Forelimb muscle (tissue), 1 donor: ENCODE data around the gene DPH2. TPM values are rescaled to one million over a fixed set of nuclear protein-coding genes. Genes with fewer than 3 reads are reported as not detected.

ENCODE experiments used
- DNase-seq: peaks from one replicate; pipeline ENCODE4 v3.0.0-alpha.2; 2013; ENCODE audit warnings: low read depth
- polyA plus RNA-seq: library from polyadenylated mRNA; unstranded; fragments of 120-200 nt; gene quantifications from one replicate; pipeline ENCODE4 v1.2.1, GENCODE V29; 2013; ENCODE audit not compliant: insufficient read length

DPH2 gene
- polyA plus RNA-seq, 1 donor, result 18.6 TPM

DNA sequence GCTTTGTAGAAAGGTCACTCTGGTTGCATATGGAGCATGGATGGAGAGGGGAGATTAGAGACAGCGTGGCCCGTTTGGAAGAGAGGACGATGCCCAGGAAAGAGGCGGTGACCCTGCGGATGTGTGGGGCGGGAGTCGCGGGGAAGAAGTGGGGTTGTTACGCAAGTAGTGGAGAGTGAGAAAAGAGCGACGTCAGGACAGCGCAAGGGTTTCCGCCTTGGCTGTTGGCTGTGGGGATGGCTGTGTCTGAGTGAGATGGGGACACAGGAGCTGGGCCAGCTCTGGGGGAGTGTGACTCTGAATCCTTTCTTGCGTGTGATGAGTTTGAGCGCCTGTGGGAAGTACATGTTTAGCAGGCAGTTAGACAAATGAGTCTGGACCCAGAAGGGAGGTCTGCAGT lies 13.0 kb downstream of the DPH2 start:
- DNase-seq, result no peak

DNA sequence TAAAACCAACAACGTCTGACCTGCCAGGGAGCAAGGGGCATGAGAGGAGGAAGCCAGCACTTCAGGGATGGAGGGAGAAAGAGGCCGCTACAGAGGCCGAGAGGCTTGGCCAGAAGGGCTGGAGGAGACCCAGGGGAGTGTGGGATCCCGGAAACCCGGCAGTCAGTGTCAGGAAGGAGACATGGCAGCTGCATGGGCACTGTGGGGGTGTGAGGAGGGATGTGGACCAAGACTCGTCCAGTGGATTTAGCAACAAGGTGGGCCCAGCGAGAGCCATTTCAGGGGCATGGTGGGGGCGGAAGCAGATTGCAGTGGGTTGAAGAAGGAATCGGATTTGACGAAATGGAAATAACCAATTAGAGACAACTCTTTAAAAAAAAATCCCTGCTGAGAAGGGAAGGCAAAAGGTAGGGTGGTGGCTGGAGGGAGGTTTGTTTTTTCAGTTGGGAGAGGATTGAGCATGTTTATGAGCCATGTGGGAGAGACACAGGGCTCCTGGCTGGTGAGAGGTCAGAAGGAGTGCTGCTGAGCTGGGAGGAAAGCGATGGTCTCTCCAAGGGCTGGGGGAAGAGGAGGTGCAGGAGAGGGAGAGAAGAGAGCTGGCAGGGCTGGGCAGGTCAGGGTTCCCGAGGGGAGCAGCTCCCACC lies 13.6 kb downstream of the DPH2 start:
- no peak for DNase-seq

DNA sequence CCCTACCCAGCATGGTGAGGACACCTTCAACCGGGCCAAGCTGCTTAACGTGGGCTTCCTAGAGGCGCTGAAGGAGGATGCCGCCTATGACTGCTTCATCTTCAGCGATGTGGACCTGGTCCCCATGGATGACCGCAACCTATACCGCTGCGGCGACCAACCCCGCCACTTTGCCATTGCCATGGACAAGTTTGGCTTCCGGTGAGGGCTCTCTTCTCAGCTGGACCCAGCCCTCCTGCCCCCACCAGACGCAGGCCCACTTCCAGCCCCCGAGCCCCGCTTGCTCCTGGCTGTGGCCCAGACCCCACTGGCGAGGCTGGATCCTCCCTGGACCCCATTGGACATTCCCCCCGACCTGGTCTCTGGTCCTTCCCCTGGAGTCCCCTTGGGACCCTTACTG lies 15.0 kb downstream of the DPH2 start:
- no peak for DNase-seq

DNA sequence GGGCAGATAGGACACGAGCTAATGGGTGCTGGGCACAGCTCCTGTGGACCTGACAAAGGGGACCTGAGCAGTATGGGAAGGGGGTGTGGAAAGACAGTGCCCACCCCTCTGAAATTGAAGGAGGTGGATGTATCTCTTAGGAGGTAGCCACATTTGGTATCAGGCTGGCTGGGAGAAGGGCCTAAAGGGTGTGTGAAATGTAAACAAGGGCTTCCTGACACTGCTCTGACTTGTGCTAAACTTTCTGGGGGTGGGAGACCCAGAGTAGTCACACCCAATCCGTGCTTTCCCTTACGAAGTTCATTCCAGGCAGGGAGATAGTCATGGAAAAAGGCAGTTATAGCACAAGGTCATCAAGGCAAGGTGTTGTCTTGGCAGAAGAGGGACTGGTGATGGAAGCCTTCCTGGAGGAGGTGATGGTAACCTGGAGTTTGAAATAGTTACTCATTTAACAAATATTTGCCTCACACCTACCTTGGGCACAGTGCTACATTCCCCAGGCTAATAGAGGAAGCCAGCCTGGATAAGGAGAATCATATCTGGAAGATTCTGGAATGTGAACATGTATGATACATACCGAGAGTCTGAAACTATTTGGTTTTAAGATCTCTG lies 16.3 kb downstream of the DPH2 start:
- DNase-seq, result no peak

DNA sequence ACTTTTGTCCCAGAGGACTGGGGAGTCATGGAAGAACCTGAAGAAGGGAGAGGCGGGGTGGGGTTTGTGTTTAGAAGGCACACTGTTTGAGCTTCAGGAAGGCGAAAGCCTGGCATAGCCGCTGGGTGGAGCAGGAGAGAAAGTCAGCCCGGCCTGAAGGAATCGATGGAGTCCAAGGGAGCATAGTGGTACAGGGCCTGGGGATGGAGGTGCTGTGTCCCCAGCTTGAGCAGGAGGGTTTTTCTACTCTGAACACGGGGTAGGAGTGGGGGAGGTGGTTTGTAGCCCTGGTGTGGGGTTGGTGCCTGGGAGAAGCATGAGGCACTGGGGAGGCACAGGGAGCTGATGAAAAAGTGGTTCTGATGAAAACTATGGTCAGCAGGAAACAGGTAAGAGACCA lies 16.9 kb downstream of the DPH2 start:
- DNase-seq, result no peak

DNA sequence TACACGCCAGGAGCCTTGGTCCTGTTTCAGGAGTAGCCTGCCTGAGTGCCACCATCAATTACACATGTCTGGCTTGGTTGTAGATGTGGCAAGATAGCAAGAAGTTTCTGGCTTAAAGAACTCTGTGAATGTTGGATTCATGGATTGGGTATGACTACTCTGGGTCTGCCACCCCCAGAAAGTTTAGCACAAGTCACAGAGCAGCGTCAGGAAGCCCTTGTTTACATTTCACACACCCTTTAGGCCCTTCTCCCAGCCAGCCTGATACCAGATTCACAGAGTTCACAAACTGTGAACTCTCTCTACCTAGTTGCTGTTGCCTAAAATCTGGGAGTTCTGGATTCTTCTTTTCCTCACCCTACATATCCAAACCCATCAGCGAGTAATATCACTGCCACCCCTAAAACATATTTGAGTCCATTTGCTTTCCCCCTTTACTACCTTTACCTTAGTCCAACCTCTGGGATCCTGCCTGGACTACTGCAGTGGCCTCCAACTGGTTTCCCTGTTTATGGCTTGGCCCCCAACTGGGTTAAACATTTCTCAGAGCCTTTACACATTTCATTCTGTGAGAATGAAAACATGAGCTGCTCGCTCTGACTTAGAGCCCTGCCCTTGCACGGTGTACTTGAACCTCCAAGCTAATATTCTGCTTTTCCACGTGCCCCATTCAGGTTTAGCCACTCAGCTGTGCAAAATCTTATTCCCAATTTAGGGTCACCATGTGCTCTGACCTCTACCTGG lies 17.5 kb downstream of the DPH2 start:
- no peak for DNase-seq

DNA sequence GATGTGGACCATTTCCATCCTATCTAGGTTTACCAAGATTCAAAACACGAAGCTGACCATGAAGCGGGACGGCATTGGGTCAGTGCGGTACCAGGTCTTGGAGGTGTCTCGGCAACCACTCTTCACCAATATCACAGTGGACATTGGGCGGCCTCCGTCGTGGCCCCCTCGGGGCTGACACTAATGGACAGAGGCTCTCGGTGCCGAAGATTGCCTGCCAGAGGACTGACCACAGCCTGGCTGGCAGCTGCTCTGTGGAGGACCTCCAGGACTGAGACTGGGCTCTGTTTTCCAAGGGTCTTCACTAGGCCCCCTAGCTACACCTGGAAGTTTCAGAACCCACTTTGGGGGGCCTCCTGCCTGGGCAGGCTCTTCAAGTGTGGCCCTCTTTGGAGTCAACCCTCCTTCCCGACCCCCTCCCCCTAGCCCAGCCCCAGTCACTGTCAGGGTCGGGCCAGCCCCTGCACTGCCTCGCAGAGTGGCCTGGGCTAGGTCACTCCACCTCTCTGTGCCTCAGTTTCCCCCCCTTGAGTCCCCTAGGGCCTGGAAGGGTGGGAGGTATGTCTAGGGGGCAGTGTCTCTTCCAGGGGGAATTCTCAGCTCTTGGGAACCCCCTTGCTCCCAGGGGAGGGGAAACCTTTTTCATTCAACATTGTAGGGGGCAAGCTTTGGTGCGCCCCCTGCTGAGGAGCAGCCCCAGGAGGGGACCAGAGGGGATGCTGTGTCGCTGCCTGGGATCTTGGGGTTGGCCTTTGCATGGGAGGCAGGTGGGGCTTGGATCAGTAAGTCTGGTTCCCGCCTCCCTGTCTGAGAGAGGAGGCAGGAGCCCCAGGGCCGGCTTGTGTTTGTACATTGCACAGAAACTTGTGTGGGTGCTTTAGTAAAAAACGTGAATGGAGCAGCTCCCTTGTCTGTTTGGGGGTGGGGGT lies 20.7 kb downstream of the DPH2 start:
- no peak for DNase-seq

DNA sequence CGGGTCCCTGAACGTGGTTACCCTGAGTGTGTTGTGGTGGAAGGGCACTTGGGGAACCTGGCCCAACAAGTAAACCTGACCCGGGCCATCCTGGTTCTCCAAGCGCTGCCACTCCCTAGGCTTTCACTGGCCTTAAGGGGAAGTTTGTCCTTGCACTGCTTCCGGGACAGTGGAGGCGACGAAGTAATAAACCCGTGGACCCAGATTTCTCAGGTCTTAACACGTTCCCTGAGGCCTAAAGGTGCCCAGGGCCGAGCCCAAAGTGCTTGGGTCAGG lies 21.3 kb downstream of the DPH2 start:
- no peak for DNase-seq

DNA sequence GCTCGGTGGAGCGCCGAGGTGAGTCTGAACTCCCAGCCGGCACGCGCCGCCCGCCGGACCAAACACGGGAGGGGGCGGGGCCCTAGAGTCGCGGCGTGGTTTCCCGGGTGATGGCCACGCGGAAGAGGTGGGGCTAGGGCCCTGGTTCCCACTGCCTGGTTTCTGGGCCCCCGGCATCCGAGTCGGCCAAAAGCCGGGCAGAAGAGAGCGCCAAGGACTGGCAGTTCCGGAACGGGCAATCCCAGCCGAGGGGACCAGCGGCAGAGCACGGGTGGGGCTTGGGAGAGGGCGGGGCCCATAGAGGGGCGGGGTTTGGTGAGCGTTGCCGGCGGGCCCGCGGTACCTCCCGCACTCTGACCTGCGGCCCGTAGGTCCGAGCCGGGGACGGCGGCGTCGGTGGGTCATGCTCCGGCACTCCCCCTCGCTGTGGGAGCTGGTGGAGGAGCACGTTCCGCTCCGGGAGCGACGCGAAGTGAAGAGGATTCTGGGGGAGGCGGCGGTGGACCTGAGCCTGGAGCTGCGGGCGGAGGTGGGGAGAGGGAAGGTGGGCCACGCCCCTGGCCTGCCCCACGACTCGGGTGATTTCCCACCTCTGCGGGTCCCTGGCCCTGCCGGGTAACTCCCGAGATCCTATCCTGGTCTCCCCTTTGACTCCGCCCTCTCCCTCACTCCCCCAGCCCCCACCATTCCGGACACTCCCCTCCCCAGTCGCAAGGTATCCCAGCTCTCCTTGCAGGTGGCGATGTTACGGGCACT lies 21.8 kb downstream of the DPH2 start, which contains the start of gene CCDC24:
Gene CCDC24, plus strand, starts transcription at position 124 of the 756 bp plus-strand sequence. Its CDS starts 280 bp downstream, at position 404.
- DNase-seq, result no peak

DNA sequence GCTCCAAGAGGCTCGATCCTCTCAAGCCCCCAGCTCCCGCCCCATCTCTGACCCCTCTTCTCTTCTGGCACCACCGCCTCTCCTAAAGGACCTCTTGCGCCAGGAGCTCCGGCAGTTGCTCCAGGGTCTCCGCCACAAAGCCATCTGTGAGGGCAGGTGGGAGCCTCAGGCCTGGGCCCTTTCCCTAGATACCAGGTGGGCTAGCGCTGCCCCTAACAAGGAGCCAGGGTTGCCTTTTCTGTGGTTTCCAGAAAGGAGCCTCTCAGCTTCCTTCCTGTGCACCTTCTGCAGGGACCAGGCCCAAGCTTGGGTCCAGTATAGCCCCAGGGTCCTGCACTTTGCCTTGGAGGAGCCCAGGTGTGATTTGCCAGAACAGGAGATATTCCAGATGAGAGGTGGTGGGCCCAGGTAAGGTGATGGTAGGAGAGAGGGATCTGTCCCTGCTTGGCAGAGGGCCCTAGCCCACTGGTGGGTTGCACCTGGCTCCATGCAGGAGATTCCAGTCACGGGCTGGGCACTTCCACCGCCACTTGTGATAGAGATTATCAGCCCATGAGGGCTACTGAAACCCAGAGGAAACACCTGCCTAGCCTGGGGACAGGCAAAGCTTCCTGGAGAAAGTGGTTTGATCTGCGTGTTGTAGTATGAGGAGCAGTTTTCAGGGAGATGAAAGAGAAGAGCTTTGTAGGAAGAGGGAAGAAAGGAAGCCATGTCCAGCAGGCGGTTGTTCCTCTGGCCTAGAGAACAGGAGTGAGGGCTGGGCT lies 22.6 kb downstream of the DPH2 start:
- no peak for DNase-seq

DNA sequence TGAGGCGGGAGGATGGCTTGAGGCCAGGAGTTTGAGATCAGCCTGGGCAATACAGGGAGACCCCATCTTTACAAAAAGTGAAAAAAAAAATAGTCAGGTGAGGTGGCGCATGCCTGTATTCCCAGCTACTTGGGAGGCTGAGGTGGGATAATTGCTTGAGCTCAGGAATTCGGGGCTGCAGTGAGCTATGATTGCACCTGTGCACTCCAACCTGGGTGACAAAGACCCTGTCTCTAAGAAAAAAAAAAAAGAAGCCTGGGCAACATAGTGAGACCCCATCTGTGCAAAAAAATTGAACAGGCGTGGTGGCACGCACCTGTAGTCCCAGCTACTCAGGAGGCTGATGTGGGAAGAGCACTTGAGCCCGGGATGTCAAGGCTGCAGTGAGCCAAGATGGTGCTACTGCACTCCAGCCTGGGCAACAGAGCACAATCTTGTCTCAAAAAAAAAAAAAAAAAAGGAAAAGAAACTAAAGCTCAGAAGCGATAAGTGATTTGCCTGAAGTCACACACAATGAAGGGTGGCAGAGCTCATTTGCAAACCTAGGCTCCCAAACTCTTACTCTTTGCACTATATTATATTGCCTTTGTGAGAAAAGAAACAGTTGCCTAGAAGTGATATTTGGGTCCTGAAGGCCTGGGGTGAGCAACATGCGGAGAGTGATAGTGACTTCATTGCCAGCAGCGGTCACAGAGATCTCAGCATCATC lies 23.6 kb downstream of the DPH2 start:
- DNase-seq, result no peak

DNA sequence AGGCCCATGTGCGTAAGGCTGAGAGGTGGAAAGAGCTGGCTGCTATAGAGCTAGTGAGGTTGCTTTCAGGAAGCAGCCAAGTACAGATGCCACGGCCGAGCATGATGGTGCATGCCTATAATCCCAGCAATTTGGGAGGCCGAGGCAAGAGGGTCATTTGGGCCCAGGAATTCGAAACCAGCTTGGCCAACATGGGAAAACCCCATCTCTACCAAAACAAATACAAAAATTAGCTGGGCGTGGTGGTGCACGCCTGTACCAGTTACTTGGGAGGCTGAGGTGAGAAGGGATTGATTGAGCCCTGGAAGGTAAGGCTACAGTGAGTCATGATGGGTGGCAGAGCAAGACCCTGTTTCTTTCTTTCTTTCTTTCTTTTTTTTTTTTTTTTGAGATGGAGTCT lies 24.3 kb downstream of the DPH2 start:
- no peak for DNase-seq

DNA sequence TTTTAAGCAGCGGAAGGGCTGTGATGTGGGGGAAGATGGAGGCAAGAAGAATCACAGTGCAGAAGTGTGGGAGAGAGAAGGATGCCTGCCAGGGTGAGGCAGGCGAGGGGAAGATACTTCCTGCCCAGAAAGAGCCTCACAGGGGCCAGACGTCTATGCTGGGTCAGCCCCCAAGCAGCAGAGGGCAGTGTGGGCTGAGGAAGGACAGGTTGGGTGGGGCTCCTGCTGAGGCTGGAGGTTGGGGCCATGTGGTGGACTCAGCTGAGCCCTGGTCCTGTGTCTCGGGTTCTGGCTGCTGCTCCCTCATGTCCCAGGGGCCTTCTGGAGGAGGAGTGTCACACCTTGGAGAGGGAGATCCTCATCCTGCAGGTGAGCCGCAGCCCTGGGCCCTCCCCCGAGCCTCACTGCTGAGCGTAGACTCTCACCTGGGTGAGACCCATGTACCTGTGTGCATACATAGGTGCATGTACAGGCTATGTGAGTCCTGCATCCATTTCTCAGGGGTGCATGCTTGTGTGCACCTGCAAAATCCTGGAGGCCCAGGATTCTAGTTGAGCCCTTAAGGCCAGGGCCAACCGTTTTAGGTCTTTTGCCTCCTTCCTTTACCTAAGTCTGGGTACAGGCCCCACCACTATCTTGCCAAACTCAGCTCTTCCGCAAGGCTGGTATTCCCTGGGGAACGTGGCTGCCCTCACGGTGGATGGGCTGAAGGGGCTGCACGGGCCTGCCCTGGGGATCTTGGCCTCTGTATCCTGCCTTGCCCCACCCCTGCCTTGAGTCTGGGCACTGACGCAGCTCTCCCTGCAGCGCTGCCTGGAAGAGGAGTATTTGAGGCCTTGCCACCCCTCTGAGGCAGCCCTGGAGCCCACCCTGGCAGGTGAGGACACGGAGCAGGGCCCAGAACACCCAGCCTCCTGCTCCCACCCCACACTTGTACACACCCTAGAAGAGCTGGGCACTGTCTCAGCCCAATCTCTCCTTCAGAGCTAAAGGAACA lies 25.3 kb downstream of the DPH2 start:
- DNase-seq, result no peak

DNA sequence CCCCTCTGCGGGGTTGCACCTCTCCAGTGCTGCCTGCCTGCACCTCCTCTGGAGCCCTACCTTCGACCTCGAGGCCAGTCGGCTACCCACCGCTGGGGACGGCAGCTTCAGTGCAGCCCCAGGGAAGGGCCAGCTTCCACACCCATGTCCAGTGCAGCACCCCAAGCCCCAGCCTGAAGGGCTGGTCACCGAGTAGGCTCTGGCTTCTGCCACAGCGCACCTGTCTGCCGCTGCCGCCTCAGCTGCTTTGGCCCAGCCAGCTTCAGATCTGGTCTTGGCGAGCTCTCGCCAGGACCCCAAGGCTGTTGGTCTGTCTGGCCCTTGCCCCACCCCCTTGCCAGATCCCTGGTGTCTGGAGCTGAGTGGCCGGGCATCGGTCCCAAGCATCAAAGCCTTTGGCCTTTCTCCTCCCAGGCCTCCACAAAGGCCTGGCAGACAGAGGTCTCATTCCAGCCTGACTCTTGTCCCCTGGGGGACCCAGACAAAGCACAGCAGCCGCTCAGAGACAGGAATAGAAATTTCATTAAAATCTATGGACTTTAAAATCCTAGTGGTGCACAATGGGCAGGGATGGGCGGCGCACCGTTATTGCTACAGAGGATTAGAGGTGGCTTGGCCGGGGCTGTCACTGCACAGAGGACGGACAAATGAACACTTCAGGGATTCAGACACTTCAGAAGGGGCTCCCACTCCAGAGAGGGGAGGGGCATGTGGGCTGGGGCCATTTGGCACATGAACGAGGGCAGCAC lies 26.3 kb downstream of the DPH2 start:
- no peak for DNase-seq

DNA sequence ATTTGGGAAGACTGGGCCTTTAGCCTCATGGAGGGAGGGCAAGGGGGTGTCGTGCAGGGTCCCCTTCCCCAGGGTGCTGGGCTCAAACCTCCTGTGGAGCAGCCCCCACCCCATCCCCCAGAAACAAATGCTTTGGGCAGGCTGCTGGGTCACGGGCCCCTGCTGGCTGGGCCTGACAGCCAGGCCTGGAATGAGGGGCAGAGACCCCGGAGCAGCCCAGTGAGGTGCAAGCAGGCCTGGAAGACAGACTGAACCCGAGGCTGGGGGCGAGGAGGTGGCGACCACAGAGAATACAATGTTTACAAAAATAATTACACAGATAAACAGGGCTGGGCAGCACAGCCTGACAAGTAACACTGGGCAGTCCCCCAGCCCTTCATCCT lies 26.9 kb downstream of the DPH2 start:
- no peak for DNase-seq

DNA sequence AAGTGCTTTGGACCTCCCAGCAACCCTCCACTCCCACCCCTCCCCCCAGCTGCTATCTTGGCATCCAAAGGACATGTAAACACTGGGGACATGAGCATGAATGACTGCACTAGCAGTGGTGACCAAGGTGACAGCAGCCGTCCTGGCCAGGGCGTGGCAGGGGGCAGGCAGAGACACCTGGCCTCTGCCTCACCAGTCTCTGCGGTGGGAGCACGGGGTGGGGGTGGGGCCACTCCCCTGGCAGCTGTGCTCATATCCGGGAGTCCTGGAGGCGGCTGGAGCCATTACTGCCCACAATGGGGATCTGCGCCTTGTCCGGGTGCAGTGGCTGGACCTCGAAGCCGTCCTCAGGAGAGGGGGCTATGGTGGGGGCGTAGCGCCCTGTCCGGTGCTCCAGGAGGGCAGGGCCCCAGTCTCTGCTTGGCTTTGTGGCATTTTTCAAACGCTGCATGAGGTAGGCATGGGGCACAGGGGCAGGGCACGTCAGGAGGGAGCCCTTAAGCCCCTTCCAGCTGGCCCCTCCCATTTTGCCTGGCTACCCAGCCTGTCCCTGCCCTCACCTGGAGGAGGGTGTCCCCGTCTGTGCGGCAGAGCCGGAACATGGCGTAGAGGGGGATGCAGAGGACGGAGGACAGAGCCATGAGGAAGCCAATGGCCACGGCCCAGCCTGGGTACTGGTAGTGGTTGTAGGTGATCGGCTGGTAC lies 27.6 kb downstream of the DPH2 start:
- DNase-seq, result no peak

DNA sequence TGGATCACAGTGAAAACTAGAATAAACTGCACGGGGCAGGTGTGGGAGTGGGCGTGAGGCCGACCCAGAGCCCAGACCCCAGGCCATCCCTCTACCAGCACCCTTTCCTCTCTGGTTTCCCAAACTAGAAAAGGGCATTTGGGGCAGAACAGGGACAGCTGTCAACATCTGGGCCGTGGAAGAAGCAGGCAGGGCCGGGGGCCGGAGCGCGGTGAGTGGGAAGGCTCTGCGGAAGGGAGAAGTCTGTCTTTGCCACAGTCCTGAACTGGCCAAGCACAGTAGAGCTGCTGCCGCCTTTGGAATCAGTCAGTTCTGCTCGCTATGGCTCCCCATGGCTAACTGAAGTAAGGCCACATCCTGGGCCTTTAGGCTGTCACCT lies 28.2 kb downstream of the DPH2 start:
- DNase-seq, result no peak

DNA sequence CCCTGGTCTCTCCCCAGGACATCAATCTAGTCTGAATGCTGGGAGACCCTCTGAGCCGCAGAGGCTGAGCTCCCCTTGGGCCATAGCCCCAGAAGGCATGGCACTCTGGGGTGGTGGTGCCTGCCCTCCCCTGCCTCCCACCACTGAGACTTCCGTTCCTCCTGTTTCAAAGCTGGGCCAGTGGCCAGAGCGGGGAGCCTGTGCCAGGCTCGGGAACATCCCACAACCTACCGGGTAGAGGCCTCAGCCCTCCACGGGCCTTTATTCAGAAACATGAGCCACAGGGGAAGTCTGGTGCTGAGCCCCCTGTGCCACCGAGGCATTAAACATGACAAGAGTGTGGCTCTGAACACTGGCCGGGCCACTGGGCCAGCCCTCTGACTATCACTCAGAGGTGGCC lies 29.6 kb downstream of the DPH2 start:
- no peak for DNase-seq
